Measurements from ENCODE around the gene RPL22L1. TPM values are rescaled to one million over a fixed set of nuclear protein-coding genes. Genes with fewer than 3 reads are reported as not detected.

RPL22L1 gene
- total and polyA plus RNA-seq, 4 donors: 21.3 to 252 (median 114) TPM

DNA sequence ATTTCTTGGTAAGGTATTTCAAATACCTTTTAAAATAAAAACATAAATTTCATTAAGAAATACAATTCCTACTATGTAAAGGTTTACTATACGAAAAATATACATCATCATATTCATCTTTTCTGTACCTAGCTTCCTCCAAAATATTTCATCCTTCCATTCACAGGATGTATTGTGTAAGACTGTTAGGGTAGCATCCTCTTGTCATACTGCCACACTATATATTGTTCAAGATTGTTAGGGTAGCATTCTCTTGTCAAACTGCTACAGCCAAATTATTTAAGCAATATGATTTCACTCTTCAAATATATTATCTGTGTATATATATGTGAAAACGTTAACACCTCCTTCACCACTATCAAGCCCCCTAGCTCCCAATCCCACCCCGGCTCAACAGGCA lies 3.5 kb downstream of the RPL22L1 start:
- no peak overlapping the region for H3K4me3 ChIP-seq
- H3K27me3 ChIP-seq (ENCODE audit: control insufficient read depth in 3 of 3, insufficient read depth in 3 of 3, low read length in 2 of 3): no peaks in the 10 kb centered on the region
- no peak for TF ChIP-seq CTCF (IDR thresholded peaks at IDR 0.05; ENCODE audit: control extremely low read depth, extremely low read depth)
- ATAC-seq (ENCODE audit: insufficient read depth, low FRiP score): no peak
- 73 to 86% methylated on average over 3 of the region's 3 CpGs for WGBS, 2 donors
- no peak overlapping the region for H3K27ac ChIP-seq (ENCODE audit: low read depth in 1 of 2, low read length in 1 of 2)
- no peaks in the 10 kb centered on the region for H3K9me3 ChIP-seq (ENCODE audit: control insufficient read depth in 4 of 4, insufficient read depth in 3 of 4, low read length in 3 of 4)
- no peak for DNase-seq
- peaks cover 3 to 26% (median 7%) of the 10 kb centered on the region in 5 donors for H3K4me1 ChIP-seq (ENCODE audit: control insufficient read depth in 5 of 5, insufficient read depth in 5 of 5, low read length in 5 of 5)
- peaks cover 11 to 21% (median 17%) of the 10 kb centered on the region in 4 donors for H3K36me3 ChIP-seq (ENCODE audit: control insufficient read depth in 4 of 4, insufficient read depth in 4 of 4, low read length in 4 of 4)
- no peak overlapping the region for H3K9ac ChIP-seq (ENCODE audit: insufficient read depth in 1 of 2, low read length in 2 of 2)

GRCh38 chr3:170865209-170866094 lies 4.5 kb downstream of the RPL22L1 start:
- DNase-seq (no peak), ATAC-seq (ENCODE audit: insufficient read depth, low FRiP score) (no peak)
- H3K9ac ChIP-seq (ENCODE audit: insufficient read depth in 1 of 2, low read length in 2 of 2): no peak overlapping the region
- no peak for TF ChIP-seq CTCF (IDR thresholded peaks at IDR 0.05; ENCODE audit: control extremely low read depth, extremely low read depth)
- 88 to 91% methylated on average over 10 of the region's 10 CpGs for WGBS, 2 donors
- H3K27me3 ChIP-seq (ENCODE audit: control insufficient read depth in 3 of 3, insufficient read depth in 3 of 3, low read length in 2 of 3): no peaks in the 10 kb centered on the region
- peaks cover 2 to 22% (median 7%) of the 10 kb centered on the region in 5 donors for H3K4me1 ChIP-seq (ENCODE audit: control insufficient read depth in 5 of 5, insufficient read depth in 5 of 5, low read length in 5 of 5)
- peaks cover 11 to 21% (median 17%) of the 10 kb centered on the region in 4 donors for H3K36me3 ChIP-seq (ENCODE audit: control insufficient read depth in 4 of 4, insufficient read depth in 4 of 4, low read length in 4 of 4)
- H3K27ac ChIP-seq (ENCODE audit: low read depth in 1 of 2, low read length in 1 of 2): no peak overlapping the region
- H3K9me3 ChIP-seq (ENCODE audit: control insufficient read depth in 4 of 4, insufficient read depth in 3 of 4, low read length in 3 of 4): no peaks in the 10 kb centered on the region
- no peak overlapping the region for H3K4me3 ChIP-seq

- H3K36me3 ChIP-seq (ENCODE audit: control insufficient read depth in 4 of 4, insufficient read depth in 4 of 4, low read length in 4 of 4): peaks cover 11 to 21% (median 16%) of the 10 kb centered on the region in 4 donors
- no peak for TF ChIP-seq CTCF (IDR thresholded peaks at IDR 0.05; ENCODE audit: control extremely low read depth, extremely low read depth)
- 90 to 91% methylated on average over 6 of the region's 6 CpGs for WGBS, 2 donors
- DNase-seq (no peak), ATAC-seq (ENCODE audit: insufficient read depth, low FRiP score) (no peak)
- no peak overlapping the region for H3K4me3 ChIP-seq
- no peaks in the 10 kb centered on the region for H3K27me3 ChIP-seq (ENCODE audit: control insufficient read depth in 3 of 3, insufficient read depth in 3 of 3, low read length in 2 of 3)
- peaks cover 2 to 21% (median 7%) of the 10 kb centered on the region in 5 donors for H3K4me1 ChIP-seq (ENCODE audit: control insufficient read depth in 5 of 5, insufficient read depth in 5 of 5, low read length in 5 of 5)
- H3K27ac ChIP-seq (ENCODE audit: low read depth in 1 of 2, low read length in 1 of 2): no peak overlapping the region
- H3K9me3 ChIP-seq (ENCODE audit: control insufficient read depth in 4 of 4, insufficient read depth in 3 of 4, low read length in 3 of 4): no peaks in the 10 kb centered on the region
- H3K9ac ChIP-seq (ENCODE audit: insufficient read depth in 1 of 2, low read length in 2 of 2): no peak overlapping the region
Observed at GRCh38 chr3:170864525-170865208, 5.3 kb downstream of the RPL22L1 start.

Data from lung (tissue), 12 donors.